Skin of body (tissue), 3 donors: Measurements from ENCODE around the gene DDX51. TPM values are rescaled to one million over a fixed set of nuclear protein-coding genes. Genes with fewer than 3 reads are reported as not detected.

Experiments used
- DNase-seq: peaks from one replicate; lab custom pipeline; 2025; lab: John Stamatoyannopoulos, UW
- small RNA-seq: library from RNA; depleted of rRNA; stranded (forward); fragments of <200 nt; gene quantifications from one replicate; pipeline ENCODE3, GENCODE V24; 2014; ENCODE audit warnings: low replicate concordance
- total RNA-seq: library from RNA; depleted of rRNA; stranded (reverse); fragments of >200 nt; gene quantifications from one replicate; pipeline ENCODE4 v1.2.3, GENCODE V29; 2014

DDX51 gene
- total RNA-seq, 1 donor from 2014 or later: 9.9 TPM

GRCh38 chr12:132089407-132089910 is 54.7 kb downstream of the DDX51 start:
- DNase-seq: no peak

Small RNAs within 50 kb of the gene (small RNA-seq; reads per million reads assigned to genes)
- not detected for gene AC138466.3

Other genes starting within 250 kb of the DDX51 start
- gene ULK1, start 249.7 kb downstream of the DDX51 start, total RNA-seq: 12.3 TPM
- gene PUS1, start 215.0 kb downstream of the DDX51 start, total RNA-seq: 8.5 TPM
- gene EP400, start 194.4 kb downstream of the DDX51 start, total RNA-seq: 20.8 TPM
- 5.4 TPM for gene NOC4L, start 138 bp upstream of the DDX51 start, total RNA-seq
- 0.20 TPM for gene GALNT9, start 185.3 kb upstream of the DDX51 start, total RNA-seq